ENCODE results near the gene EHD2.
"Not testable (repeated sequence)": the region's sequence is repeated elsewhere in the genome, so short reads cannot be mapped to it uniquely, and the experiment has no call there.

EHD2 gene

GRCh38 chr19:47752440-47753211 lies 39.4 kb downstream of the EHD2 start:
- no peak for DNase-seq

DNA sequence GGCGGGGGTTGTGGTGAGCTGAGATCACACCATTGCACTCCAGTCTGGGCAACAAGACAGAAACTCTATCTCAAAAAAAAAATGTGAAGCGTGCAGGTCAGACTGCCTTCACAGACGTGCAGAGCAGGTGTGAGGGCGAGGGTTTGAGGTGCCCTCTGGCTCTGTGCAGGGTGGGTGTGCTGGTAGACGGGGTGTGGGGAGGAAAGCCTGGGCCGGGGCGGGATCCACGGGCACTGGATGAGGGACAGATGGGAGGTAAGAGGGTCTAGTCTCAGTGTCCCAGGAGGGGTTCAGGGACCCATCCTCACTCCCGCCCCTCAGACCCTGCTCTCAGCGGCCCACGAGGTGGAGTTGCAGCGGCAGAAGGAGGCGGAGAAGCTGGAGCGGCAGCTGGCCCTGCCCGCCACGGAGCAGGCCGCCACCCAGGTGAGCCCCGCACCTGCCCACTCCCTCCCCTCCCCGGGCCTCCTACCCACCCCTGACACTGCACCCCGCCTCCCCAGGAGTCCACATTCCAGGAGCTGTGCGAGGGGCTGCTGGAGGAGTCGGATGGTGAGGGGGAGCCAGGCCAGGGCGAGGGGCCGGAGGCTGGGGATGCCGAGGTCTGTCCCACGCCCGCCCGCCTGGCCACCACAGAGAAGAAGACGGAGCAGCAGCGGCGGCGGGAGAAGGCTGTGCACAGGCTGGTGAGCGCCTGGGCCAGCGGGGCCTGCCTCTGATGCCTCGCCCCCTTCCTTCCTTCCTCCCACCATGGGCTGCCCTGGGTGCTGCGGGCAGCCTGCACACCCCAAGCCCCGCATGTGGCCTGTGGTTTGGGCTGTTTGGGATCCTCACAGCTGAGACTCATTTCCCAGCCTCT lies 41.2 kb downstream of the EHD2 start:
- DNase-seq, result no peak

DNA sequence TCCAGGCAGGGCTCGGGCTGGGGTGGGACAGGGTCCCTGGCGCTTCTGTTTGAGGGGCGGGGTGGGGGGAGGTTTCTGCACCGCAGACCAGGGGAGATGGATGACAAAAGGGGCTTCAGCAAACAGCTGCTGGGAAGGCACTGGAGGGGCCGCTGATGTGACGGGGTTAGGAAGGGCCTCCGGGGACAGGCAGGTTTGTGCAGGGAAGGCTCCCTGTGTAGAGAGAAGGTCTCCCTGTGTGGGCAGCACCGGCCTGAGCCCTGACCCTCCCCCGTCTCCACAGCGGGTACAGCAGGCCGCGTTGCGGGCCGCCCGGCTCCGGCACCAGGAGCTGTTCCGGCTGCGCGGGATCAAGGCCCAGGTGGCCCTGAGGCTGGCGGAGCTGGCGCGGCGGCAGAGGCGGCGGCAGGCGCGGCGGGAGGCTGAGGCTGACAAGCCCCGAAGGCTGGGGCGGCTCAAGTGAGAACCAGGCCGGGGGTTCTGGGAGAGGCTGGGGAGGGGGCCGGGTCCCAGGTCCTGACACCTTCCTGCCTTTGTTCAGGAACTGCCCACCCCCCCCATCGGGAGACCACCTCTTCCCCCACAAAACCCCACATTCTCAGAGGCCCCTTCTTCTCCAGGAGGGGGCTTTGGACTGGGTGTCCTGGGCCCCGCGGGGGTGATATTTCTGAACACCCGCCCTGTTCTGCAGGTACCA lies 42.0 kb downstream of the EHD2 start:
- DNase-seq, result no peak

- DNase-seq, result no peak
Observed at GRCh38 chr19:47755762-47756626, 42.8 kb downstream of the EHD2 start.

DNA sequence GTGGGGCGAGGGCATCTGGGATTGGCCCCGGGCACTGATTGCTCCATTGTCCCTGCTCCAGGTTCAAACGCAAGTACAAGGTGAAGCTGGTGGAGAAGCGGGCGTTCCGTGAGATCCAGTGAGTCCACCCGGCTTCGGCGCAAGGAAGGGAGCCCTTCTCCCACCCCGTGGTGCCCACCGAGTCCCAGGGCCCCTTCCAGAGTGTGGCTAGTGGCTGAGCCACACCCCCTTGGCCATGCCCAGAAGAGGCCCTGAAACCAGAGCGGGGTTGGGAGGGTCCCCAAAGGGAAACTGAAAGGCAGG lies 43.4 kb downstream of the EHD2 start:
- DNase-seq, result no peak

DNA sequence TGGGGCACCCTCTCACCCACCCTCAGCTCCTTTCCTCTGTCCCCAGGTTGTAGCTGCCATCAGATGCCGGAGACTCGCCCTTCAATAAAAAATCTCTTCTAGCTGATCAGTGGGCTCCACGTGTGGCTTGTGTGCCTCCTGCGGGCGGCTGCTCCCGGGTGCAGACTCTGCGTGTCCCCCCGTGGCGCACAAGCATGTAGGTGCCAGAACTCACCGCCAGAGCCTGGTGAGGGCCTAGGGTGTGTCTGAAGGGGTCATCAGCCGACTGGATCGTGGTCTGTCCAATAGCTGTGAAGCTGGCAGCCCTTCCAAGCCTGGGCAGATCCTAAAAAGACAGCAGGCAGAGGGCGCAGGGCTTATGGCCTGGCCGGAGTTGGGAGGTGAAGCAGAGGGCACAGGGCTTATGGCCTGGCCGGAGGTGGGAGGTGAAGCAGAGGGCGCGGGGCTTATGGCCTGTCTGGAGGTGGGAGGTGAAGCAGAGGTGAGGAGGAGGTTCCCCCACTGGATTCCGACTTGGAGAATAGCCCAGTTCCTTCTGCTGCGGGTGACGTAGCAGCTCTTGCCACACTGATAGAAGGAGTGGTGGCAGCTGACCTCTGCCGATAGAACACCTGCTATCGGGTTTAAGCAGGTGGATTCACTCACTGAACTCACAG lies 43.9 kb downstream of the EHD2 start:
- DNase-seq, result no peak

GRCh38 chr19:47757617-47758442 lies 44.6 kb downstream of the EHD2 start:
- DNase-seq, result no peak

- DNase-seq, result no peak
Observed at GRCh38 chr19:47758443-47758804, 45.2 kb downstream of the EHD2 start.

DNA sequence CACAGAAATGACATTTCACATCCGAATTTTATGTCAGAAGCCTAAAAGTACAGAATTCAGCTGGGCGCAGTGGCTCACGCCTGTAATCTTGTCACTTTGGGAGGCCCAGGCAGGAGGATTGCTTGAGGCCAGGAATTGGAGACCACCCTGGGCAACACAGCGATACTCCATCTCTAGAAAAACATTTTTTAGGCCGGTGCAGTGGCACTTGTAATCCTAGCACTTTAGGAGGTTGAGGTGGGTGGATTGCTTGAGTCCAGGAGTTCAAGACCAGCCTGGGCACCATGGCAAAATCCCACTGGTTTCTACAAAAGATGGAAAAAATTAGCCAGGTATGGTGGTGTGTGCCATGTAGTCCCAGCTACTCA lies 47.4 kb downstream of the EHD2 start:
- DNase-seq, result no peak

DNA sequence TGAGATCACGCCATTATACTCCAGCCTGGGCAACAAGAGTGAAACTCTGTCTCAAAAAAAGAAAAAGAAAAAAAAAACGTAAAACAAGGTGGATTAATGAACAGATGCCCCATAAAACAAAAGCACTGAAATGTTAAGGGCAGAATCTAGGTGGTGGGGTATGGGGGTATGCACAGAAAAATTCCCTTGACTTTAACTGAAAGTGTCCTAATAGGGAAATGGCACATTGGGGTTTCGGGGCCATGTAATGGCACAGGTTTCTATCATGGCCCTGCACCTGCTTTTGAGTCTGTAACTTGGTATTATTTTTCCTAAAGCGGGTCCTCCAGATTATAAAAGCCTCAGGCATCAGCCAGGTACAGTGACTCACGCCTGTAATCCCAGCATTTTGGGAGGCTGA lies 48.3 kb downstream of the EHD2 start:
- no peak for DNase-seq

GRCh38 chr19:47762151-47762550 lies 48.9 kb downstream of the EHD2 start:
- no peak for DNase-seq

GRCh38 chr19:47762615-47763308 lies 49.5 kb downstream of the EHD2 start:
- no peak for DNase-seq

- DNase-seq, result not testable (repeated sequence)
Observed at GRCh38 chr19:47764705-47765104, 51.5 kb downstream of the EHD2 start.

GRCh38 chr19:47765523-47766358 lies 52.5 kb downstream of the EHD2 start:
- DNase-seq, result peak; percentile 54

DNA sequence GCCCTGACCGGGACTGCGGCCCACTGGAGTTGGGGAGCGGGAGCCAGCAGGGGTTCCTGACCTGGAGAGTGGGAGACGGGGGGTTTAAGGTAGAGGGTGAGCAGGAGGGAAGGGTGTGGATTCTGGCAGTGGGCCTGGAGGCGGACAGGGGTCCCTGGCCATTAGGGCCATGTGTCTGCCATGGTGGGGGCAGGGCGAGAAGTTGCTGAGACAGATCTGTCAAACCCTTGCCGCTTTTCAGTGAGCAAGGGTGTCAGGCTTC lies 53.1 kb downstream of the EHD2 start:
- DNase-seq, result no peak

DNA sequence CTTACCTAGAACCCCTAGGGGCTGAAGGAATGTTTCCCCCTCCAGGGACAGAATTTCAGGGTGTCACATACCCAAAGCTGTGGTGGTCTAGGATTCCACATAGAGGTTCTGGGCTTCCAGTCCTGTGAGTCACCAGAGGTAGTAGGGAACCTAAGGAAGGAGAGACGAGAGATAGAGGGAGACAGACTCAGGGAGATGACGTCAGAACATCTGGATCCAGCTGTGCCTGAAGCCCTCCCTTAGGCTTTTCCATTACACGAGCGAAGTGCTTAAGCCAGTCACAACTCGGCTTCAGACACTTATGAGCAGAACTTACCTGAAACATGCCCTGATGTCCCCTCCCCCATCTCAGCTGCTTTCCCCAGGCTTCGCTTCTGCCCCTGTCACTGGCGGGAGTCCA lies 53.4 kb downstream of the EHD2 start:
- DNase-seq, result no peak

GRCh38 chr19:47767349-47767748 lies 54.1 kb downstream of the EHD2 start:
- DNase-seq, result no peak

DNA sequence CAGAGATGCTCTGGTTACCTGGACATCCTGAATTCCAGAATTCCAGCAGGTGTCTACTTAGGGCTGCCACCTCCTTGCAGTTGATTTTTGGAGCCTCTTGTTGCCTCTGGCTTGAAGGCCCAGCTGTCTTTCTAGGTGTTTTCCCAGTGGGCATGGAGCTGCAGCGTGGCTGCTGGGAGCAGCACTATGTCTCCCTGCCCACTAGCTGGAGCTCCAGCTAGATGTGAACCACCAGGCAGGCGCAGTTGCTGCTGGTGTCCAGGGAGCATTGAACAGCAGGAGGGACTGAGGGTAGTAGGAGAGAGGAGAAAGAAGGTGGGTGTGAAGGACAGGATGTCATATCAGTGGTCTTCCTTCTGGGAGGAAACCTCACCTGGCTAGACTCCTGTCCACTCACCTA lies 55.4 kb downstream of the EHD2 start:
- DNase-seq, result no peak

DNA sequence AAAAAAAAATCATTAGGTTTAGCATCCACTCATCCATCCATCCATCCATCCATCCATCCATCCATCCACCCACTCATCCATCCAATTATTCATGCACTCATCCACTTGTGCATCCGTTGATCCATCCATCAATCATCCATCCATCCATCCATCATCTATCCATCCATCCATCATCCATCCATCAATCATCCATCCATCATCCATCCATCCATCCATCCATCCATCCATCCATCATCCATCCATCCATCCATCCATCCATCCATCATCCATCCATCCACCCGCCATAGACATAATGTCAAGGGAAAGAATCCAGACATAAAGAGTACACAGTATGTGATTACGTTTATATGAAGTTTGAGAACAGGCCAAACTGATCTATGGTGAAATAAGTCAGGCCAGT lies 56.3 kb downstream of the EHD2 start:
- DNase-seq, result no peak

DNA sequence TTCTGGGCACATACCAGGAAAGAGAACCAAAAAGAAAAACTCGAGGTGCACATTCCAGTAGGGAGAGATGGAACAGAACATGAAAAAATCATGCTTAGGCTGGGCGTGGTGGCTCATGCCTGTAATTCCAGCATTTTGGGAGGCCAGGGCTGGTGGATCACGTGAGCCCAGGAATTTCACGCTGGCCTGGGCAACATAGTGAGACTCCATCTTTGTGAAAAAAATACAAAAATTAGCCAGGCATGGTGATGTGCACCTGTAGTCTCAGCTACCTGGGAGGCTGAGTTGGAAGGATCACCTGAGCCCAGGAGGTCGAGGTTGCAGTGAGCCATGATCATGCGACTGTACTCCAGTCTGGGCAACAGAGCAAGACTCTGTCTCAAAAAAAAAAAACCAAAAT lies 58.1 kb downstream of the EHD2 start:
- not testable (repeated sequence) for DNase-seq

Data from EL (cell line).